Measurements from ENCODE around the gene ZNF358.

DNA sequence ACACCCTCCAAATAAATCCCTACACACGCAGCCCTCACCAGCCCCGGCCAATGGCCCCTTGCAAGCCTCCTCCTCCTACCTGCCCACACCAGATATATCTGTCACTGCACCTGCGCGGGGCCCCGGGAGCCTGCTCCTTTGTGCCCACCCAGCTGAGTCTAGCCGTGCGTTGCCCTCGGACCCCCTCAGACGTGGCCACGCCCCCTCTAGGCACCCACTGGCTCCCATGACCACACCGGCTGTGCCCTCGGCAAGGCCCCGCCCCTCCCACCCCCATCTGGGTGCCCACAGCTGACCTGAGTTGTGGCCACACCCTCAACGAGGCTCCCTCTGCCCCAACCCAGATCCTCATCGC is 13.3 kb downstream of the ZNF358 start:
- TF ChIP-seq POLR2AphosphoS5 (IDR thresholded peaks at IDR 0.05; ENCODE audit: low read depth, low read length) (no peak), TAF1 (IDR thresholded peaks at IDR 0.05; ENCODE audit: borderline replicate concordance, insufficient read depth, low read length) (no peak)

All from PFSK-1 (cell line).